H54 (cell line): ENCODE measurements around the gene PACSIN2.

Source experiments
- DNase-seq: peaks from one replicate; pipeline ENCODE4 v3.0.0; 2011; ENCODE audit warnings: low spot score, mixed read lengths; ENCODE audit not compliant: insufficient read length
- FAIRE-seq: peaks from 3 replicates; lab custom pipeline; 2011; peaks lifted over from hg19 to GRCh38; lab: Jason Lieb, UNC
- POLR2A ChIP-seq: IDR thresholded peaks from 2 replicates; pipeline ENCODE4 v1.6.1; 2011; ENCODE audit warnings: low read depth, mild to moderate bottlenecking, low read length

Gene PACSIN2

DNA sequence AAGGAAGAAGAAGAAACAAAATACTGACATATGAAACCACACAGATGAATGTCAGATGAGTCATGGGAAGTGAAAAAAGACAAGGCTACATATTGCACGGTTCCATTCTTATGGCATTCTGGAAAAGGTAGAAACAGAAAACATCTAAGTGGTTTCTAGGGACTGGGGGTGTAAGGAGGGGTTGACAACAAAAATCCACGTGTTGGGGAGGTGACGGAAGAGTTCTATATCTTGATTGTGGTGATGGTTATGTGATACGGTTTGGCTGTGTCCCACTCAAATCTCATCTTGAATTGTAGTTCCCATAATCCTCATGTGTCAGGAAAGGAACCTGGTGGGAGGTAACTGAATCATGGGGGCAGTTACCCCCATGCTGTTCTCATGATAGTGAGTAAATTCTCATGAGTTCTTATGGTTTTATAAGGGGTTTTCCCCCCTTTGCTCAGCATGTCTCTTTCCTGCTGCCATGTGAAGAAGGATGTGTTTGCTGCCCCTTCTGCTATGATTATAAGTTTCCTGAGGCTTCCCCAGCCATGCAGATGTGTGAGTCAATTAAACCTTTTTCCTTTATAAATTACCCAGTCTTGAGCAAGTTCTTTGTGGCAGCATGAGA, 151.5 kb downstream of the PACSIN2 start:
- DNase-seq (no peak), FAIRE-seq (no peak)
- TF ChIP-seq POLR2A, result no peak

DNA sequence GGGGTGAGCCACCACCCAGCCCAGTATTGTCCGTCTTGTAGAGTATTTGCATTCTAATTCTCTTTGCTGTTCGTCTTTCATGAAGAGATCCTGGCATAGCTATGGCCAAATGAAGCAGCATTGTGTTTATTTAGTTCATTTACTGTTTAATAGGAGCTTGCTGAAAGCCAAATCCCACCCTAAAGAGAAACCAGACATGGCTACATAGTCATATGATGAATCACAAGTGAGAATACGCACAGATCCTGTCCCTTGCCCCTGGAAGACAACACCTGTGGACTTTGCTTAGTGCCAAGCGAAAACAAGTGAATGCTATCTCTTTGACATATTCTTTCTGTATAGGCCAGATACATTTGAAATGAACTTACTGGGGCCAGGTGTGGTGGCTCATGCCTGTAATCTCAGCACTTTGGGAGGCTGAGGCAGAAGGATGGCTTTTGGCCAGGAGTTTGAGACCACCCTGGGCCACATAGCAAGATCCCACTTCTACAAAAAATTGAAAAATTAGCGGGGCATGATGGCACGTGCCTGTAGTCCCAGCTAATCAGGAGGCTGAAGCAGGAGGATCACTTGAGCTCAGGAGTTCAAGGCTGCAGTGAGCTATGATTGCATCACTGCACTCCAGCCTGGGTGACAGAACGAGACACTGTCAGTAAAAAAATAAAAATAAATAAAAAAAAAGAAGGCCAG, 152.8 kb downstream of the PACSIN2 start:
- TF ChIP-seq POLR2A, result no peak
- DNase-seq (no peak), FAIRE-seq (no peak)

- no peak for TF ChIP-seq POLR2A
- FAIRE-seq (no peak), DNase-seq (no peak)
Observed at GRCh38 chr22:42860968-42861367, 154.0 kb downstream of the PACSIN2 start.

- no peak for TF ChIP-seq POLR2A
- FAIRE-seq (no peak), DNase-seq (no peak)
Observed at GRCh38 chr22:42857845-42858481, 157.0 kb downstream of the PACSIN2 start.

DNA sequence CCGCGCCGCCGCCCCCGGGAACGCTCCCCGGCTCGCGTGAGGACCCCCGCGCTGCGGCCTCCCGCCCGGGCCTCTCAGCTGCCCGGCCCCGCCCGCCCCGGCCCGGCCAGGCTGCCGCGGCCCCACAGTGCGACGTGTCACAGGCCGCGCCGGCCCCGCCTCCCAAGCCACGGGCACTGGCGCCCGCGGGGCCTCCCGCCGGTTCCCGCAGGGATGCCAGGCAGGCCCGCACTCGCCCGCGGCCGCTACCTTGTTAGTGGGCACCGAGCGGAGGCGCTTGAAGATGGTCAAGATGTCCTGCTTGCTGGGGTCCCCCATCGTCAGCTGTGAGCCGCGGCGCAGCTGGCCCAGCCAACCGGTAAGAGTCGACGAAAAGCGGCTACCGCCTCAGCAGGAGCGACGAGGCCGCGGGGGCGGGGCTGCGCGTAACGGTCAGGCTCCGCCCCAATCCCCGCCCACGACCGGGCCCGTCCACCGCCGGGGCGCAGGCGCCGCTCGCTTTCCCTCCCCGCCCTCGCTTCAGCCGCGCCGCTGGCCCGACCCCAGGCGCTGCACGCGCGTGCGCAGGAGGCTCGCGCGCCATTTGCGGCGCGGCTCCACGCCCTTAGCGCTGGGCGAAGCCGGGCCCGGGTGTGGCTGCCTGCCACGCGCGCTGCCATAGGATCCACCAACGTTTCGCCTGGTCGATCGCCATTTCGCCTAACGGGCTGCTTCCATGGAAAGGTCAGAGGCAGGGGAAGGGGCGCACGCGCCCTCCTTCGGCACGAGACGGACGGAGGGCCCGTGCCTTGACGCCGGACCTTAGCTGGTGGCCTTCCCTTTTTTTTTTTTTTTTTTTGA, 157.9 kb downstream of the PACSIN2 start, which contains the start of gene ARFGAP3:
TSS of gene ARFGAP3 (minus strand) at position 409 of the 840 bp plus-strand sequence. CDS start at position 318, 91 bp downstream.
- peak; percentile 53 for FAIRE-seq
- TF ChIP-seq POLR2A, result peak; percentile 72; the same call in 1 of the 2 replicates
- peak; percentile 86 for DNase-seq

GRCh38 chr22:42856179-42856864, 158.6 kb downstream of the PACSIN2 start:
- no peak for TF ChIP-seq POLR2A
- no peak for FAIRE-seq
- no peak for DNase-seq

GRCh38 chr22:42855721-42856120, 159.2 kb downstream of the PACSIN2 start:
- FAIRE-seq, result no peak

DNA sequence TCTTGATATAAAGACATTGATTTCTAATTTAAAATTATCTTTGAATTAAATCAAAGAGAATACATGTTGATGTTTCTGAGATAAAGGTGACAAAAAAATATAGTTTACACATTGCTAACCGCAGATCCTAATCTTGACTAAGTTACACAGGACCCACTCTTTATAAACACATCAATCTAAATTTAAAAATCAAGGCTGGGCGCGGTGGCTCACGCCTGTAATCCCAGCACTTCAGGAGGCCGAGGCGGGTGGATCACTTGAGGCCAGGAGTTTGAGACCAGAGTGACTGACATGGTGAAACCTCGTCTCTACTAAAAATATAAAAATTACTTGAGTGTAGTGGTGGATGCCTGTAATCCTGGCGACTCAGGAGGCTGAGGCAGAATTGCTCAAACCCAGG, 159.7 kb downstream of the PACSIN2 start:
- no peak for FAIRE-seq
- TF ChIP-seq POLR2A, result no peak
- no peak for DNase-seq

More at GRCh38 chr22:42855721-42856120, 159.2 kb downstream of the PACSIN2 start:
- no peak for DNase-seq
- TF ChIP-seq POLR2A, result no peak

DNA sequence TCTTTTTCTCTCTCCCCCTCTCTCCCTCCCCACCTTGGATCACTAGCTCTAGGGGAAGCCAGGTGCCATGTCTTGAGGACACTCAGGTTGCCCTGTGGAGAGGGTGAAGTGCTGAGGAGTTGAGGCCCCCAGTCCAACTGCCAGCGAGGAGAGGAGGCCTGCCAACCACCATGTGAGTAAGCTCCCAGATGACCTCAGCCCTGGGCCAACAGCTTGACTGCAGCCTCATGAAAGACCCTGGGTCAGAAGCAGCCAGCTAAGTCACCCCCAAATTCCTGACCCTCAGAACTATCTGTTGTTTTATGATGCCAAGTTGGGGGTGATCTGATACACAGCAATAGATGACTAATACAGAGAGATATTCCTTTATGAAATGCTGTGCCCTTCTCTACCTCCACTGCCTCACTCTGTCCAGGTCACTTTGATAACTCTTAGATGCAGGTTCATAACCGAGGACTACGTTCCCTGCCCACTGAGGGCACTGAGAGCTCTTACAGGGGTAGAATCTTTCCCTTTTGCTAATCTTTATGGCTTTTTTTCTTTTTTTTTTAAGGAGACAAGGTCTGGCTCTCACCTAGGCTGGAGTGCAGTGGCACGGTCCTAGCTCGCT, 165.9 kb downstream of the PACSIN2 start:
- DNase-seq (no peak), FAIRE-seq (no peak)
- no peak for TF ChIP-seq POLR2A

DNA sequence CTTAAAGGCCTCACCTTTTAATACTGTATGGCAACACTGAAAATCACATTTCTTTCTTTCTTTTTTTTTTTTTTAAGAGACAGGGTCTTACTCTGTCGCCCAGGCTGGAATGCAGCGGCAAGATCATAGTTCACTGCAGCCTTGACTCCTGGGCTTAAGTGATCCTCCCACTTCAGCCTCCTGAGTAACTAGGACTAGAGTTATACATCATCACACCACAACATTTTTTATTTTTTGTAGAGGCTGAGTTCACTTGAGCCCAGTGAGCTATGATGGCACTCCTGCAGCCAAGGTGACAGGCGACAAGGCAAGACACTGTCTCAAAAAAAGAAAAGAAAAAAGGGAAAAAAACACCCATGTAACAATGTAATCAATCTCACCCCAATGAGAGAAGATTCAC, 167.8 kb downstream of the PACSIN2 start:
- TF ChIP-seq POLR2A, result no peak
- no peak for DNase-seq
- no peak for FAIRE-seq

- DNase-seq, result no peak
- TF ChIP-seq POLR2A, result no peak
- FAIRE-seq, result peak; percentile 72
Observed at GRCh38 chr22:42844756-42845155, 170.2 kb downstream of the PACSIN2 start.

DNA sequence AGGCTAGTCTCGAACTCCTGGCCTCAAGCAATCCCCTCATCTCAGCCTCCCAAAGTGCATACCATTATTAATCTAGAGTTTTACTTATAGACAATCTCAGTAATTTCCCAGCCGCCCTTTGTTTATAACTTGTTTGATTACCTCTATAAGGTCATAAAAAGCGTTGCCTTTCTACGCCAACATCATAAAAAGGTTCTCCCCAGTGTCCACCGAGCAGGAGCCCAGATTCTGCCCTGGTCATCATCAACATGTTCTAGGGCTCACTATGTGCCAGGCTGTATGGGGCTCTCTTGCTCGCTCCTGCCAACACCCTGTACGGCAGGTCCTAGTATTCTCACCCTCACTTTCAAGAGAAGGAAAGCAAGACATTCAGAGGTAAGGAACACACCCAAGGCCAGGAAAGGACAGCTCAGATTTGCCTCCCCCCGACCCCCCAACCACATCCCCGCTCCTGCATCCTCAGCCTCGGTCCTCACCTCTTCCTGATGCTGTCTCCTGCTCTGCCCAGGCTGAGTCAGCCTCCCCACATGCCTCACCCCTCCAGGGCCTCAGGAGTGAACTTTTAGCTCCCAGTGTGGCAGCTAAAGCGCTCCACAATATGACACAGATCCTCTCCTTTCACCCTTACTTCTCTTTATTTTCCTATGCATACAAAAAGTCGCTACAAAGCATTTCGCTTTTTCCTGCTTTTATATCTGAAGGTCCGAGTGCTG, 172.1 kb downstream of the PACSIN2 start:
- FAIRE-seq, result peak; percentile 60
- DNase-seq, result no peak
- no peak for TF ChIP-seq POLR2A

DNA sequence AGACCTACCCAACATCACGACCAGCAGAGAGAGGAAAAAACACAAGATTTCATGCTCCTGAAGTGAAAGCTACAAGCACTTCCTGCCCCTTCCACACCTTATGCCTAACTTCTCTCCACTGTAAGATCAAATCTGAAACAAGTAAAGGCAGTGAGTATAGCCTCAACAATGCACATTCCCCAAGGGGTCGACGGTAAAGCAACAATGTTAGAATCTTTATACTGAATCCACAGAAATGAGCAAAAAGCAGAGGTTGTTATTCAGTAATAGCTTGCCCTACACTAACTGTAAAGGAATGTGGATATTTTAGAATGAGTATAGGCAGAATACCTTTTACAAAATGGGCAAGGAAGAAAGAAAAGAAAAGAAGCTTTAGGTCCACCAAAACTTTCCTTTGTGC, 173.5 kb downstream of the PACSIN2 start:
- DNase-seq (no peak), FAIRE-seq (no peak)
- no peak for TF ChIP-seq POLR2A
